OCI-LY3 (cell line): ENCODE data around the gene PCDHA8.

Experiments
- EZH2phosphoT487 ChIP-seq: fragments of 200-600 bp; shearing (Covaris generic); IDR thresholded peaks from 2 replicates; pipeline ENCODE4 v1.6.1; 2018; ENCODE audit warnings: antibody characterized with exemption, mixed run types, low read depth
- TF ChIP-seq, protein P1 (sequence below): fragments of 200-600, 300-600 bp; sonication (generic); IDR thresholded peaks from 2 replicates; pipeline ENCODE4 v1.5.1; 2014; ENCODE audit warnings: antibody characterized with exemption, low read length, low read depth

DNA sequence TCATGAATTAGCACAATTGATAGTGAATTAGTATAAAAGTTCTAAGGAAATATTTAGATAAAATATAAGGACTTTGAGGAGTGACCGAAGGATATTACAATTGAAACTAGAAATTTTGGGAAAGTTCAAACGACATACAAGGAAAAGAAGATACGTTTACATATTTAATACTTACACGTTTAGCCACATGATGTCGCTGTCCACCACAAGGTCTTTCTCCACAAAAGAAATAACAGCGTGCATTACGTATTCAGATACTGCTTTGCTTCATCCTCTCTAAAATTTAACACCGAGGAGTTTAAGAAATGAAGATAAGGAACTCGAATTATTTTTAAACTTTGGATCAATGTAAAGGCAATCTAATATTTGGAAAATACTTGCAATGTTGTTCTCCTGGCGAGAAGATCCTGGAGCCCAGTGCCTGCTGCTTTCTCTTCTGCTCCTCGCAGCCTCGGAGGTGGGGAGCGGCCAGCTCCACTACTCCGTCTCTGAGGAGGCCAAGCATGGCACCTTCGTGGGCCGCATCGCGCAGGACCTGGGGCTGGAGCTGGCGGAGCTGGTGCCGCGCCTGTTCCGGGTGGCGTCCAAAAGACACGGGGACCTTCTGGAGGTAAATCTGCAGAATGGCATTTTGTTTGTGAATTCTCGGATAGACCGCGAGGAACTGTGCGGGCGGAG is 40.0 kb upstream of the PCDHA8 start, which contains the start of gene PCDHA3:
- TF ChIP-seq, protein P1, sequence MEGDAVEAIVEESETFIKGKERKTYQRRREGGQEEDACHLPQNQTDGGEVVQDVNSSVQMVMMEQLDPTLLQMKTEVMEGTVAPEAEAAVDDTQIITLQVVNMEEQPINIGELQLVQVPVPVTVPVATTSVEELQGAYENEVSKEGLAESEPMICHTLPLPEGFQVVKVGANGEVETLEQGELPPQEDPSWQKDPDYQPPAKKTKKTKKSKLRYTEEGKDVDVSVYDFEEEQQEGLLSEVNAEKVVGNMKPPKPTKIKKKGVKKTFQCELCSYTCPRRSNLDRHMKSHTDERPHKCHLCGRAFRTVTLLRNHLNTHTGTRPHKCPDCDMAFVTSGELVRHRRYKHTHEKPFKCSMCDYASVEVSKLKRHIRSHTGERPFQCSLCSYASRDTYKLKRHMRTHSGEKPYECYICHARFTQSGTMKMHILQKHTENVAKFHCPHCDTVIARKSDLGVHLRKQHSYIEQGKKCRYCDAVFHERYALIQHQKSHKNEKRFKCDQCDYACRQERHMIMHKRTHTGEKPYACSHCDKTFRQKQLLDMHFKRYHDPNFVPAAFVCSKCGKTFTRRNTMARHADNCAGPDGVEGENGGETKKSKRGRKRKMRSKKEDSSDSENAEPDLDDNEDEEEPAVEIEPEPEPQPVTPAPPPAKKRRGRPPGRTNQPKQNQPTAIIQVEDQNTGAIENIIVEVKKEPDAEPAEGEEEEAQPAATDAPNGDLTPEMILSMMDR, result no peak
- TF ChIP-seq EZH2phosphoT487, result no peak
